Small intestine (tissue), 7 donors: Measurements from ENCODE around the gene ATP2A2. TPM values are rescaled to one million over a fixed set of nuclear protein-coding genes. Genes with fewer than 3 reads are reported as not detected.
A peak's percentile ranks its signal among the peaks of the same experiment; 100 is the strongest.

Source experiments
- DNase-seq, 2 donors: peaks; one replicate each; pipeline versions ENCODE4 v3.0.0 to v3.0.0-alpha.2; 2013
- FAIRE-seq: peaks from 2 replicates; lab custom pipeline; 2012; peaks lifted over from hg19 to GRCh38; lab: Jason Lieb, UNC
- H3K27ac ChIP-seq, 3 donors: one replicate each; pipeline ENCODE4 v1.5.1; 2013; ENCODE audit warnings: low read length in 2 of 3, mild to moderate bottlenecking in 2 of 3, control low read depth in 1 of 3, inconsistent platforms in 1 of 3, low read depth in 1 of 3, moderate library complexity in 1 of 3
- H3K27me3 ChIP-seq, 3 donors: one replicate each; pipeline ENCODE4 v1.6.1; 2013; ENCODE audit warnings: low read length in 3 of 3, inconsistent platforms in 1 of 3; ENCODE audit not compliant: control insufficient read depth in 3 of 3, insufficient read depth in 3 of 3
- H3K36me3 ChIP-seq, 3 donors: one replicate each; pipeline ENCODE4 v1.6.1; 2013; ENCODE audit warnings: low read length in 3 of 3, inconsistent platforms in 1 of 3, low read depth in 1 of 3, mild to moderate bottlenecking in 1 of 3, moderate library complexity in 1 of 3; ENCODE audit not compliant: control insufficient read depth in 3 of 3, insufficient read depth in 2 of 3
- H3K4me1 ChIP-seq, 3 donors: one replicate each; pipeline ENCODE4 v1.6.1; 2013; ENCODE audit warnings: low read length in 2 of 3, inconsistent platforms in 1 of 3, low read depth in 1 of 3, mild to moderate bottlenecking in 1 of 3, moderate library complexity in 1 of 3; ENCODE audit not compliant: control insufficient read depth in 3 of 3, insufficient read depth in 2 of 3
- H3K4me3 ChIP-seq, 3 donors: one replicate each; pipeline ENCODE4 v1.5.1; 2013; ENCODE audit warnings: low read length in 3 of 3, control low read depth in 1 of 3, inconsistent platforms in 1 of 3, low read depth in 1 of 3, mild to moderate bottlenecking in 1 of 3, moderate library complexity in 1 of 3
- H3K9me3 ChIP-seq, 2 donors: one replicate each; pipeline ENCODE4 v1.6.1; 2013; ENCODE audit warnings: low read depth in 1 of 2, low read length in 1 of 2; ENCODE audit not compliant: control insufficient read depth in 2 of 2, insufficient read depth in 1 of 2
- WGBS, 3 donors: extraction: QIAGEN DNeasy Blood & Tissue Kit; methylation state at CpG; one replicate each; pipeline ENCODE4 v1.1.7; 2013; 5-methylcytosine and 5-hydroxymethylcytosine counted together
- polyA plus RNA-seq, 4 donors: library from polyadenylated mRNA; stranded (reverse) in 3 of 4; unstranded in 1 of 4; fragments of 200-250 nt in 3 of 4; fragments of 120-200 nt in 1 of 4; gene quantifications; one replicate each; pipeline versions ENCODE4 v1.2.1 to v1.2.3, GENCODE V29; 2013
- donor health status: healthy with polysubstance abuse.
- donor health status: control.
- donor health status: control.
- donor health status: Bipolar disorder and iron deficiency.
- donor health status: healthy.

The ATP2A2 gene
- polyA plus RNA-seq, 4 donors: 14.8 to 134 (median 61.2) TPM

DNA sequence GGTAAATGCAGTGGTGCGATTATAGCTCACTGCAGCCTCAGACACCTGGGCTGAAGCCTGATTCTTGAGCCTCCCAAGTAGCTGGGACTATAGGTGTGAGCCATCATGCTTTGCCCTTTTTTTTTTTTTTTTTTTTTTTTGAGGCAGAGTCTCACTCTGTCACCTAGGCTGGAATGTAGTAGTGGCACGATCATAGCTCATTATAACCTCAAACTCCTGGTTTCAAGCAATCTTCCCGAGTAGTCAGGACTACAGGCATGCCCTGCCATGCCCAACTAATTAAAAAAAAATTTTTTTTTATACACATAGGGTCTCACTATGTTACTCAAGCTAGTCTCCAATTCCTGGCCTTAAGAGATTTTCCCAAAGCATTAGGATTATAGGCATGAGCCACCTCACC is 6.9 kb downstream of the ATP2A2 start:
- H3K4me1 ChIP-seq: peaks cover 2 to 14% (median 7%) of the 10 kb centered on the region in 3 donors
- FAIRE-seq: no peak
- no peaks in the 10 kb centered on the region for H3K27me3 ChIP-seq
- H3K36me3 ChIP-seq: peaks cover 2 to 43% (median 7%) of the 10 kb centered on the region in 3 donors
- H3K9me3 ChIP-seq: no peaks in the 10 kb centered on the region
- 71 to 87% (median 79%) methylated on average over 3 of the region's 3 CpGs for WGBS, 3 donors
- no peak overlapping the region for H3K4me3 ChIP-seq
- DNase-seq: no peak
- no peak overlapping the region for H3K27ac ChIP-seq

DNA sequence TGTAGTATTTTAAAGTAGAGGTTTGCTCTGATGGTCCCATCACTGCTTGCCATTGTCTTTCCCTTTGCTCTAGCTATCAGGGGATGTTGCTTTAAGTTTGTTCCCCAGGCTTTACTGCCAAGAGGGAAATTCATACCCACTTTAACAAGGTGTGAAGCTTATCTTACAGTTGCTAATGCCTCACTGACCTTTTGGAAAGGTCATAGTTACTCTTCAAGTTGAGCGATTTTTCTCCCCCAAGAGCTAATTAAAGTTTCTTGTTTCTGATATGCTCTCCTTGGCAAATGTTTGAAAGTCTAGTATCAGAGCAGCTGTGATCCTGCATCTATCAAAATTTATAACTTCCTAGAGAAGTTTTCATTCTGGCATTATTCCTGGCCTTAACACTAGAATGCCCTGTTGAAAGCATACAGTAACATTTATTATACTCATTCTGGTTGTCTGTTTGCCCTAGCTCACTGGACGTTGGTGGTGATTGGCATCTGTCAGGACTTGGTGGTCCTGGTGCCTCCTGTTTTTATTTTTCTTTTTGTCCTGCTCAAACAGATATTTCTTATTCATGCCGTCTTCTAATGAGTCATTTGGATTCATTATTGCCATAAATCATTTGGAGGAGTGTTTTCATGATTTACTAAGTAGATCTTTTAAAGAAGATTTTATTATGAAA is 8.1 kb downstream of the ATP2A2 start:
- peaks cover 2 to 10% (median 7%) of the 10 kb centered on the region in 3 donors for H3K4me1 ChIP-seq
- peaks cover 2 to 55% (median 7%) of the 10 kb centered on the region in 3 donors for H3K36me3 ChIP-seq
- H3K27me3 ChIP-seq: no peaks in the 10 kb centered on the region
- H3K4me3 ChIP-seq: no peak overlapping the region
- peak overlapping the region in 1 of 3 donors; percentile 54 for H3K27ac ChIP-seq
- DNase-seq (no peak), FAIRE-seq (no peak)
- WGBS, 3 donors: 10 to 22% (median 20%) methylated on average over 3 of the region's 3 CpGs
- no peaks in the 10 kb centered on the region for H3K9me3 ChIP-seq

DNA sequence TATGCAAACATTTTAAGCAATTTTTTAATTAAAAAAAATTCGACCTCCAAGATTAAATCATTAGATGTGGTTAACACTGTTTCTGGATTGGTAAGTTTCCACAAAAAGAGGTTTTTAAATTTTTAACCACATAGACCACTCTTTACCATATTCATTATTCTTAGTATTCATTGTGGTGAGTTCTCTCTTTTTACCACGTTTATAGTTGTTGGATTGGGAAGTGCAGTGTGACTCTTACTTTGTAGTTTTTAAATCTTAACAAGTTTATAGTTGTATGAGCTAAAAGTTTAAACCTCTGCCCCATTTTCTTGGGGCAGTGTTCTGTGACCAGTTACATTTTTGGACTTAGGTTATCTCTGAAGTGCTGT is 8.6 kb downstream of the ATP2A2 start:
- Histone ChIP-seq H3K4me3 (no peak overlapping the region), H3K27ac (no peak overlapping the region), H3K4me1 (peaks cover 2 to 10% (median 4%) of the 10 kb centered on the region in 3 donors), H3K27me3 (no peaks in the 10 kb centered on the region), H3K36me3 (peaks cover 2 to 60% (median 7%) of the 10 kb centered on the region in 3 donors), H3K9me3 (no peaks in the 10 kb centered on the region)
- 14 to 25% (median 21%) methylated on average over 2 of the region's 2 CpGs for WGBS, 3 donors
- FAIRE-seq (no peak), DNase-seq (no peak)

DNA sequence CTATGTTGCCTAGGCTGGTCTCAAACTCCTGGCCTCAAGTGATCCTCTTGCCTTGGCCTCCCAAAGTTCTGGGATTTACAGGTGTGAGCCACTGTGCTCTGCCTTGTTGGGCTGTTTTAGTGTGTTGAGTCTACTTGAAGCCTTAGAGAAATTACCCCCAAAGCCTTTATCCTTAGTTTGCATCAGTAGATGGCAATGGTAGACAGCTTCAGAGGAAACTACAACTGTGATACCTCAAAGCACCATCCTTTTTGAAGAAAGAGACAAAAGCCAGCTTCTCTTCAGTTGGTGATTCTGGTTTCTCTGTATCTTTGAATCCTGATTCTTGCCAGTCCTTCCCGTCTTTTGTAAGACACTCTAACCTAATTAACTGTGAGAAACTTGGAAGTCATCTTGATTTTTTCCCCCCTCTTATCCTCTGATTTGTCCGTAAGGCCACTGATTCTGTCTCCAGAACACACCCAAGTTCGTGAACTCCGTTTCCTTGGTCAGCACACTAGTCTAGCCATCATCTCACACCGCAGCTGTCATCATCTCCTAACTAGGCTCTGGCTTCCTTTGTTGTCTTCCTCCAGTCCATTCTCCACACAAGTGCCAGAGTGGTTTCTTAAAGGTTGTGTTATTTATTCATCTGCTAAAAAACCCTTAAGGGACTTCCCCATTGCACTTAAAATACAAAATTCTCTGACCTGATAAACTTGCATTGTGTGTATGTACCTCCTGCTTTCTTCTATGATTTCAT is 20.2 kb downstream of the ATP2A2 start:
- Histone ChIP-seq H3K9me3 (no peaks in the 10 kb centered on the region), H3K27ac (peak overlapping the region in 1 of 3 donors; percentile 1), H3K4me3 (no peak overlapping the region), H3K4me1 (peaks cover 0 to 4% (median 0%) of the 10 kb centered on the region in 3 donors), H3K36me3 (peaks cover 10 to 54% (median 34%) of the 10 kb centered on the region in 3 donors), H3K27me3 (no peaks in the 10 kb centered on the region)
- 49 to 65% (median 58%) methylated on average over 5 of the region's 5 CpGs for WGBS, 3 donors
- DNase-seq (no peak), FAIRE-seq (no peak)

DNA sequence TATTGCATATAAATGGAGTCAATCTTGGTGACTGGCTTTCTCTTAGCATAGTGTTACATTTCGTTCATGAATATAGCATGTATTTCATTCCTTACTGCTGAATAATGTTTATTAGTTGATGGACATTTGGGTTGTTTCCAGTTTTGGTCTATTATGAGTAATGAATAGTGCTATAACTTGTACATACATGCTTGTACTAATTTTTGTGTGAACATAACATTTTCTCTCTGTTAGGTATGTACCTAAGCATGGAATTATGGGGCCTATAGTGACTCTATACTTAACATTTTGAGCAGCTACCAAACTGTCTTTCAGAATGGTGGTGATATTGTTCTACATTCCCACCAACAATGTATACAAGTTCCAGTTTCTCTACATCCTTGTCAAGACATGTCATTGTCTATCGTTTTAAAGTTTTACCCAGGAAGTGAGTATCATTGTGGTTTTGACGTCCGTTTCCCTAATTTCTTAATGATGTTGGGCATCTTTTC is 23.1 kb downstream of the ATP2A2 start:
- FAIRE-seq (no peak), DNase-seq (no peak)
- Histone ChIP-seq H3K4me3 (no peak overlapping the region), H3K9me3 (no peaks in the 10 kb centered on the region), H3K27ac (no peak overlapping the region), H3K27me3 (no peaks in the 10 kb centered on the region), H3K4me1 (peaks cover 0 to 4% (median 0%) of the 10 kb centered on the region in 3 donors), H3K36me3 (peaks cover 7 to 46% (median 18%) of the 10 kb centered on the region in 3 donors)
- 43 to 57% (median 54%) methylated on average over 4 of the region's 4 CpGs for WGBS, 3 donors

DNA sequence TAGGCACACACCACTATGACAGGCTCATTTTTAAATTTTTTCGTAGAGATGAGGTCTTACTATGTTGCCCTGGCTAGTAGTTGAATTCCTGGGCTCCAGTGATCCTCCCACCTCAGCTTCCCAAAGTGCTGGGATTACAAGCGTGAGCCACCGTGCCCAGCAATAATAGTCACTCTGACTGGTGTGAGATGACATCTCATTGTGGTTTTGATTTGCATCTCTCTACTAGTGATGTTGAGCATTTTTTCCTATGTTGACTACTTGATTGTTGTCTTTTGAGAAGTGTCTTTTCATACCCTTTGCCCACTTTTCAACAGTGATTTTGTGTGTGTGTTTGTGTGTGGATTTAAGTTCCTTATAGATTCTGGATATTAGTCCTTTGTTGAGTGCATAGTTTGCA is 26.3 kb downstream of the ATP2A2 start:
- FAIRE-seq: no peak
- Histone ChIP-seq H3K4me3 (no peak overlapping the region), H3K27ac (no peak overlapping the region), H3K27me3 (no peaks in the 10 kb centered on the region), H3K9me3 (no peaks in the 10 kb centered on the region), H3K4me1 (peaks cover 0 to 8% (median 0%) of the 10 kb centered on the region in 3 donors), H3K36me3 (peaks cover 0 to 50% (median 12%) of the 10 kb centered on the region in 3 donors)
- 69 to 88% (median 74%) methylated on average over 3 of the region's 3 CpGs for WGBS, 3 donors
- DNase-seq: no peak

DNA sequence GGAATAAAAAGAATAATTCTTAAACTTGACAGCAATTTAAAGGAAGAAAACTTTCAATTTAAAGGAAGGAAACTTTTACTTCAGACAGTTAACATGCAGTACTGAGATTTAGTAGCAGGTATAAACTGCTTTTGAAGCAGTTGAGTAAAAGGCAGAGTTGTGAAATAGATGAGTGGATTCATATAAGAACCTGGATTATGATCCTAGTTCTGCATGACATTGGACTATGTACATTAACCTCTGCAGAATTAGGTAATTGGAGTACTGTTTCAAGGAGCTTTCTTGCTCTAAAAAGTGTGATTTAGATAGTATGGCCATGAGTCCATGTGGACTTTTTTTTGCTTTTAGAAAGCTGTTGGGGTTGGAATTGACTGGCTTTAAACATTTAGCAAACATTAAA is 29.7 kb downstream of the ATP2A2 start:
- DNase-seq: peak; percentile 40 to 74

DNA sequence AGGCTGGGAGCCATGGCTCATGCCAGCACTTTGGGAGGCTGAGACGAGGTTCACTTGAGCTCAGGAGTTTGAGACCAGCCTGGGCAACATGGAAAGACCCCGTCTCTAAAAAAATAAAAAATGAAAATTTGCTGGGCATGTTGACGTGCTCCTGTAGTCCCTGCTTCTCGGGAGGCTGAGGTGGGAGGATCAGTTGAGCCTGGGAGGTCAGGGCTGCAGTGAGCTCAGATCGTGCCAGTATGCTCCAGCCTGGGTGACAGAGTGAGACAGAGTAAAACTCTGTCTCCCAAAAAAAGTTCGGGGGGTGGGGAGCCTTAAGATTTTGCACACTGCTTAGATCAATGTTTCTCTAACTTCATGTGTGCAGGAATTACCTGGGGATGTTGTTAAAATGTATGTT is 30.9 kb downstream of the ATP2A2 start:
- H3K4me1 ChIP-seq: peaks cover 0 to 12% (median 5%) of the 10 kb centered on the region in 3 donors
- H3K27me3 ChIP-seq: no peaks in the 10 kb centered on the region
- DNase-seq (no peak), FAIRE-seq (no peak)
- peaks cover 0 to 44% (median 3%) of the 10 kb centered on the region in 3 donors for H3K36me3 ChIP-seq
- peak overlapping the region in 1 of 3 donors; percentile 24 for H3K27ac ChIP-seq
- H3K9me3 ChIP-seq: no peaks in the 10 kb centered on the region
- 90 to 93% (median 91%) methylated on average over 6 of the region's 6 CpGs for WGBS, 3 donors
- no peak overlapping the region for H3K4me3 ChIP-seq

More for the DNA sequence above, 29.7 kb downstream of the ATP2A2 start:
- no peak overlapping the region for H3K4me3 ChIP-seq
- no peaks in the 10 kb centered on the region for H3K9me3 ChIP-seq
- H3K27ac ChIP-seq: peak overlapping the region in 1 of 3 donors; percentile 57
- H3K4me1 ChIP-seq: peaks cover 0 to 12% (median 5%) of the 10 kb centered on the region in 3 donors
- peaks cover 0 to 47% (median 5%) of the 10 kb centered on the region in 3 donors for H3K36me3 ChIP-seq
- H3K27me3 ChIP-seq: no peaks in the 10 kb centered on the region
- no peak for FAIRE-seq
